SK-N-MC (cell line): ENCODE data around the gene CD99.

Experiments used
- EZH2 ChIP-seq: fragments of 200-600 bp; sonication (generic); IDR thresholded peaks from one replicate; pipeline ENCODE4 v1.6.1; 2017; ENCODE audit warnings: antibody characterized with exemption
- FOXP2 ChIP-seq: optimal IDR thresholded peaks from 2 replicates; pipeline ENCODE3; 2011; ENCODE audit warnings: mild to moderate bottlenecking, moderate library complexity; ENCODE audit not compliant: insufficient read depth; ENCODE audit errors: extremely low read length, control extremely low read depth
- POLR2AphosphoS5 ChIP-seq: IDR thresholded peaks from 2 replicates; pipeline ENCODE4 v1.6.1; 2012; ENCODE audit warnings: mild to moderate bottlenecking, low read depth, low read length, borderline replicate concordance

- TF ChIP-seq EZH2 = no peak
- TF ChIP-seq FOXP2 = no peak
- no peak for TF ChIP-seq POLR2AphosphoS5
Measured at GRCh38 chrX:2723286-2723879, 32.3 kb downstream of the CD99 start.
